ENCODE data around the gene NOD1.

DNA sequence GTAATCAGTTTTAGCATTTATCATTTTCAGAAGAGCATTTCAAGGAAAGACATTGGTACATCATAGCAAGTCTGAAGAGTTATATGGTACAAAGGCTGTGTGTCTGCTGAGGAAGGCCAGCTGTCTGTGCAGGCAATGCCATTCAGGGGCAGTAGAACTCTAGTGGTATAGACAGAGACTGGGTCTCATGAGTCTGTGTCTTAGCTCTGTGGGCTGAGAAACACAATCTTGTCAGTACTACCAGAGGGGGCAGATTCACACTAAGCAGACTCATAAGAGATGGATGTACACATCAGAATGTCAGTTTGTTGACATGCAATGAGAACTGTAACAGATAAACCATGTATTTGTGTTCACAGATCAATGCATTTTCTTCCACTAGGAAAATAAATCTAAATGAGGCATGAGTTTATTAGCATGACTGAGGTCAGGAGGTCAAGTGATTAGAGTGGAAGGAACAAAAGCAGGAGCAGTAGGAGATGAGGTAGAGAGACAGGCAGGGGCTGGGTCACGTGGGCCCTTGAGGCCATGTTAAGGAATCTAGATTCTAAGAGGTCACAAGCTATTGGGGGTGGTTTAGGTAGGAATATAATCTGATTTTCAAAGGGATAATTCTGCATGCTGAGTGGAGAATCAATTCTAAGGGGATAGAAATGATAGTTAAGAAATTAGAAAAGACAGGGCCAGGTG lies 33.5 kb upstream of the NOD1 start:
- TF ChIP-seq, protein P1, sequence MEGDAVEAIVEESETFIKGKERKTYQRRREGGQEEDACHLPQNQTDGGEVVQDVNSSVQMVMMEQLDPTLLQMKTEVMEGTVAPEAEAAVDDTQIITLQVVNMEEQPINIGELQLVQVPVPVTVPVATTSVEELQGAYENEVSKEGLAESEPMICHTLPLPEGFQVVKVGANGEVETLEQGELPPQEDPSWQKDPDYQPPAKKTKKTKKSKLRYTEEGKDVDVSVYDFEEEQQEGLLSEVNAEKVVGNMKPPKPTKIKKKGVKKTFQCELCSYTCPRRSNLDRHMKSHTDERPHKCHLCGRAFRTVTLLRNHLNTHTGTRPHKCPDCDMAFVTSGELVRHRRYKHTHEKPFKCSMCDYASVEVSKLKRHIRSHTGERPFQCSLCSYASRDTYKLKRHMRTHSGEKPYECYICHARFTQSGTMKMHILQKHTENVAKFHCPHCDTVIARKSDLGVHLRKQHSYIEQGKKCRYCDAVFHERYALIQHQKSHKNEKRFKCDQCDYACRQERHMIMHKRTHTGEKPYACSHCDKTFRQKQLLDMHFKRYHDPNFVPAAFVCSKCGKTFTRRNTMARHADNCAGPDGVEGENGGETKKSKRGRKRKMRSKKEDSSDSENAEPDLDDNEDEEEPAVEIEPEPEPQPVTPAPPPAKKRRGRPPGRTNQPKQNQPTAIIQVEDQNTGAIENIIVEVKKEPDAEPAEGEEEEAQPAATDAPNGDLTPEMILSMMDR (IDR thresholded peaks at IDR 0.05) = no peak
- TF ChIP-seq POLR2A (IDR thresholded peaks at IDR 0.05) = no peak
